OCI-LY1 (cell line): Measurements from ENCODE around the gene ITPK1.

ENCODE experiments used
- CTCF ChIP-seq: fragments of 200-600 bp; sonication (generic), shearing (Covaris generic); IDR thresholded peaks from 2 replicates; pipeline ENCODE4 v1.5.1; 2017; ENCODE audit warnings: mild to moderate bottlenecking, antibody characterized with exemption, low read length, moderate library complexity, mixed read lengths
- EZH2 ChIP-seq: fragments of 200-600 bp; sonication (generic), shearing (Covaris generic); IDR thresholded peaks from 2 replicates; pipeline ENCODE4 v1.8.0; 2017; ENCODE audit warnings: borderline replicate concordance, mixed run types, mild to moderate bottlenecking, antibody characterized with exemption, low read length, moderate library complexity, mixed read lengths

GRCh38 chr14:93042968-93043940 is 72.5 kb downstream of the ITPK1 start:
- TF ChIP-seq CTCF (no peak), EZH2 (no peak)
